Memory B cell (primary cell): ENCODE measurements around the gene MSANTD2.

Source experiments
- ATAC-seq: fragments of 150-1000 bp; cut with Tn5 transposase; 2 replicates; pipeline ENCODE4 v1.10.0; 2021; ENCODE audit warnings: low read depth, mild to moderate bottlenecking, moderate library complexity
- DNase-seq, 2 donors: peaks; one replicate each; pipeline ENCODE4 v3.0.0; 2022; ENCODE audit warnings: low spot score in 2 of 2
- H3K27ac Mint-ChIP-seq: one replicate; pipeline ENCODE4 v1.8.0; 2022; ENCODE audit warnings: mild to moderate bottlenecking, moderate library complexity, mixed read lengths
- H3K27me3 Mint-ChIP-seq: one replicate; pipeline ENCODE4 v1.8.0; 2022; ENCODE audit warnings: mixed read lengths
- H3K36me3 Mint-ChIP-seq: one replicate; pipeline ENCODE4 v1.8.0; 2022; ENCODE audit warnings: mild to moderate bottlenecking, mixed read lengths
- H3K4me1 Mint-ChIP-seq: one replicate; pipeline ENCODE4 v1.8.0; 2022; ENCODE audit warnings: mixed read lengths
- H3K4me3 Mint-ChIP-seq: one replicate; pipeline ENCODE4 v1.8.0; 2022; ENCODE audit warnings: mild to moderate bottlenecking, moderate library complexity, mixed read lengths
- H3K9me3 Mint-ChIP-seq: one replicate; pipeline ENCODE4 v1.8.0; 2022; ENCODE audit warnings: mixed read lengths

The MSANTD2 gene

GRCh38 chr11:124737638-124738305 is 62.4 kb downstream of the MSANTD2 start:
- ATAC-seq = no peak
- H3K4me1 Mint-ChIP-seq = peaks cover 19% of the 10 kb centered on the region
- no peak overlapping the region for H3K4me3 Mint-ChIP-seq
- no peak for DNase-seq
- H3K9me3 Mint-ChIP-seq = no peaks in the 10 kb centered on the region
- H3K27ac Mint-ChIP-seq = no peak overlapping the region
- H3K36me3 Mint-ChIP-seq = no peaks in the 10 kb centered on the region
- peaks cover 6% of the 10 kb centered on the region for H3K27me3 Mint-ChIP-seq

GRCh38 chr11:124736736-124737135 is 63.5 kb downstream of the MSANTD2 start:
- no peak for ATAC-seq
- H3K27me3 Mint-ChIP-seq = peaks cover 3% of the 10 kb centered on the region

GRCh38 chr11:124732230-124732629 is 68.0 kb downstream of the MSANTD2 start:
- ATAC-seq (no peak), DNase-seq (no peak)
- Mint-ChIP-seq H3K27me3 (no peaks in the 10 kb centered on the region), H3K4me3 (no peak overlapping the region), H3K36me3 (no peaks in the 10 kb centered on the region), H3K4me1 (peaks cover 6% of the 10 kb centered on the region), H3K9me3 (no peaks in the 10 kb centered on the region), H3K27ac (no peak overlapping the region)

More at GRCh38 chr11:124736736-124737135, 63.5 kb downstream of the MSANTD2 start:
- H3K4me3 Mint-ChIP-seq = no peak overlapping the region
- no peak overlapping the region for H3K27ac Mint-ChIP-seq
- no peaks in the 10 kb centered on the region for H3K36me3 Mint-ChIP-seq
- H3K9me3 Mint-ChIP-seq = no peaks in the 10 kb centered on the region
- H3K4me1 Mint-ChIP-seq = peaks cover 19% of the 10 kb centered on the region
- DNase-seq = no peak

GRCh38 chr11:124729571-124729970 is 70.6 kb downstream of the MSANTD2 start:
- ATAC-seq = no peak
- DNase-seq = no peak
- H3K36me3 Mint-ChIP-seq = no peaks in the 10 kb centered on the region
- H3K27me3 Mint-ChIP-seq = peaks cover 9% of the 10 kb centered on the region
- H3K4me1 Mint-ChIP-seq = peaks cover 18% of the 10 kb centered on the region
- H3K9me3 Mint-ChIP-seq = no peaks in the 10 kb centered on the region
- no peak overlapping the region for H3K4me3 Mint-ChIP-seq
- H3K27ac Mint-ChIP-seq = no peak overlapping the region

- Mint-ChIP-seq H3K4me1 (peaks cover 18% of the 10 kb centered on the region), H3K9me3 (no peaks in the 10 kb centered on the region), H3K27ac (no peak overlapping the region), H3K4me3 (no peak overlapping the region), H3K36me3 (no peaks in the 10 kb centered on the region), H3K27me3 (peaks cover 12% of the 10 kb centered on the region)
- no peak for ATAC-seq
- DNase-seq = no peak
Measured at GRCh38 chr11:124728134-124728533, 72.1 kb downstream of the MSANTD2 start.

- H3K4me1 Mint-ChIP-seq = peaks cover 18% of the 10 kb centered on the region
- H3K27ac Mint-ChIP-seq = no peak overlapping the region
- ATAC-seq = no peak
- H3K4me3 Mint-ChIP-seq = no peak overlapping the region
- no peak for DNase-seq
- H3K27me3 Mint-ChIP-seq = peaks cover 18% of the 10 kb centered on the region
- peaks cover 3% of the 10 kb centered on the region for H3K36me3 Mint-ChIP-seq
- H3K9me3 Mint-ChIP-seq = no peaks in the 10 kb centered on the region
Measured at GRCh38 chr11:124727474-124727873, 72.7 kb downstream of the MSANTD2 start.

- Mint-ChIP-seq H3K27ac (no peak overlapping the region), H3K36me3 (peaks cover 3% of the 10 kb centered on the region), H3K4me3 (peak overlapping the region; percentile 45), H3K9me3 (no peaks in the 10 kb centered on the region), H3K27me3 (peaks cover 26% of the 10 kb centered on the region), H3K4me1 (peaks cover 15% of the 10 kb centered on the region)
- DNase-seq = no peak
- peak; percentile 15 for ATAC-seq
Measured at GRCh38 chr11:124725719-124726105, 74.5 kb downstream of the MSANTD2 start.

- Mint-ChIP-seq H3K27ac (no peak overlapping the region), H3K4me3 (peak overlapping the region; percentile 58), H3K9me3 (no peaks in the 10 kb centered on the region), H3K4me1 (peaks cover 15% of the 10 kb centered on the region), H3K36me3 (peaks cover 3% of the 10 kb centered on the region), H3K27me3 (peaks cover 26% of the 10 kb centered on the region)
- ATAC-seq (peak; percentile 74), DNase-seq (no peak)
Measured at GRCh38 chr11:124724979-124725718, 75.1 kb downstream of the MSANTD2 start.

- Mint-ChIP-seq H3K27ac (no peak overlapping the region), H3K4me3 (no peak overlapping the region), H3K27me3 (peaks cover 38% of the 10 kb centered on the region), H3K4me1 (peaks cover 25% of the 10 kb centered on the region), H3K9me3 (no peaks in the 10 kb centered on the region), H3K36me3 (peaks cover 6% of the 10 kb centered on the region)
- DNase-seq = no peak
- ATAC-seq = no peak
Measured at GRCh38 chr11:124722176-124722575, 78.0 kb downstream of the MSANTD2 start.

- Mint-ChIP-seq H3K4me3 (no peak overlapping the region), H3K27ac (no peak overlapping the region), H3K9me3 (no peaks in the 10 kb centered on the region)
Measured at GRCh38 chr11:124719534-124719933, 80.7 kb downstream of the MSANTD2 start.

GRCh38 chr11:124718801-124719200 is 81.4 kb downstream of the MSANTD2 start:
- no peak overlapping the region for H3K4me3 Mint-ChIP-seq
- peaks cover 10% of the 10 kb centered on the region for H3K4me1 Mint-ChIP-seq

More at GRCh38 chr11:124719534-124719933, 80.7 kb downstream of the MSANTD2 start:
- Mint-ChIP-seq H3K36me3 (peaks cover 6% of the 10 kb centered on the region), H3K27me3 (peaks cover 34% of the 10 kb centered on the region), H3K4me1 (peaks cover 10% of the 10 kb centered on the region)
- ATAC-seq = no peak
- DNase-seq = no peak

GRCh38 chr11:124717786-124718651 is 82.2 kb downstream of the MSANTD2 start:
- H3K27me3 Mint-ChIP-seq = peaks cover 30% of the 10 kb centered on the region
- H3K4me1 Mint-ChIP-seq = peaks cover 10% of the 10 kb centered on the region
- no peaks in the 10 kb centered on the region for H3K9me3 Mint-ChIP-seq
- ATAC-seq (peak; percentile 53), DNase-seq (no peak)
- no peak overlapping the region for H3K27ac Mint-ChIP-seq
- H3K36me3 Mint-ChIP-seq = peaks cover 6% of the 10 kb centered on the region
- H3K4me3 Mint-ChIP-seq = peak overlapping the region; percentile 69

More at GRCh38 chr11:124718801-124719200, 81.4 kb downstream of the MSANTD2 start:
- ATAC-seq = no peak
- no peak for DNase-seq
- peaks cover 34% of the 10 kb centered on the region for H3K27me3 Mint-ChIP-seq
- H3K36me3 Mint-ChIP-seq = peaks cover 6% of the 10 kb centered on the region
- no peaks in the 10 kb centered on the region for H3K9me3 Mint-ChIP-seq
- H3K27ac Mint-ChIP-seq = no peak overlapping the region

- Mint-ChIP-seq H3K36me3 (peaks cover 2% of the 10 kb centered on the region), H3K27ac (no peak overlapping the region), H3K9me3 (no peaks in the 10 kb centered on the region), H3K4me1 (peaks cover 10% of the 10 kb centered on the region), H3K4me3 (peak overlapping the region; percentile 69), H3K27me3 (peaks cover 24% of the 10 kb centered on the region)
- ATAC-seq (no peak), DNase-seq (no peak)
Measured at GRCh38 chr11:124717421-124717785, 82.8 kb downstream of the MSANTD2 start.

- Mint-ChIP-seq H3K4me1 (peaks cover 10% of the 10 kb centered on the region), H3K9me3 (no peaks in the 10 kb centered on the region), H3K27ac (no peak overlapping the region), H3K27me3 (peaks cover 20% of the 10 kb centered on the region), H3K36me3 (peaks cover 2% of the 10 kb centered on the region), H3K4me3 (no peak overlapping the region)
- no peak for ATAC-seq
- no peak for DNase-seq
Measured at GRCh38 chr11:124716591-124716990, 83.6 kb downstream of the MSANTD2 start.
